ENCODE results near the gene DHX36.

Gene DHX36

DNA sequence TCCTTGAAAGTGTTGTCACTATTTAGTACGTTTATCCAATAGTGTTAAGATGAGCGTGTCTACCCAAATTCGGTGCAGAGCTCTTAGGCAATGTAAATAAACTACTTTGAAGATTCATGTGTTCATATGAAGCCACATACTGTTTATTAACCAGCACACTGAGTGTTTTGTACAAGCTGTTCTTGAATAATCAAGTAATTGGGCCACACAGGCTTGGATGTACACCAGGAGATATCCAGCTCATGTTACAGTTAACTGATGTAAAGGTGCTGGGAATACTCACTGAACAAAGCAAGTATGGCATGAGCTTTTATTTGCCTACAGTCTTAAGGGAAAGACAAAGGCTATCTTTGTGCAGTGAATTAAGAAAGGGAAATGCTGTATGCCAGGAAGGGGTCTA lies 632 bp upstream of the DHX36 start:
- no peak for DNase-seq (ENCODE audit: low spot score)
- in situ Hi-C loops (cut with MboI; ENCODE audit: low sequenced_read_pairs, unreplicated experiment) = loop anchor here (25.0 kb wide), 2 partner anchors 1012 to 1562 kb away; no protein-coding TSS in a partner anchor
- TF ChIP-seq, protein P1, sequence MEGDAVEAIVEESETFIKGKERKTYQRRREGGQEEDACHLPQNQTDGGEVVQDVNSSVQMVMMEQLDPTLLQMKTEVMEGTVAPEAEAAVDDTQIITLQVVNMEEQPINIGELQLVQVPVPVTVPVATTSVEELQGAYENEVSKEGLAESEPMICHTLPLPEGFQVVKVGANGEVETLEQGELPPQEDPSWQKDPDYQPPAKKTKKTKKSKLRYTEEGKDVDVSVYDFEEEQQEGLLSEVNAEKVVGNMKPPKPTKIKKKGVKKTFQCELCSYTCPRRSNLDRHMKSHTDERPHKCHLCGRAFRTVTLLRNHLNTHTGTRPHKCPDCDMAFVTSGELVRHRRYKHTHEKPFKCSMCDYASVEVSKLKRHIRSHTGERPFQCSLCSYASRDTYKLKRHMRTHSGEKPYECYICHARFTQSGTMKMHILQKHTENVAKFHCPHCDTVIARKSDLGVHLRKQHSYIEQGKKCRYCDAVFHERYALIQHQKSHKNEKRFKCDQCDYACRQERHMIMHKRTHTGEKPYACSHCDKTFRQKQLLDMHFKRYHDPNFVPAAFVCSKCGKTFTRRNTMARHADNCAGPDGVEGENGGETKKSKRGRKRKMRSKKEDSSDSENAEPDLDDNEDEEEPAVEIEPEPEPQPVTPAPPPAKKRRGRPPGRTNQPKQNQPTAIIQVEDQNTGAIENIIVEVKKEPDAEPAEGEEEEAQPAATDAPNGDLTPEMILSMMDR (IDR thresholded peaks at IDR 0.05; ENCODE audit: borderline replicate concordance, control extremely low read depth, extremely low read depth, insufficient read depth, missing control alignments) = no peak

DNA sequence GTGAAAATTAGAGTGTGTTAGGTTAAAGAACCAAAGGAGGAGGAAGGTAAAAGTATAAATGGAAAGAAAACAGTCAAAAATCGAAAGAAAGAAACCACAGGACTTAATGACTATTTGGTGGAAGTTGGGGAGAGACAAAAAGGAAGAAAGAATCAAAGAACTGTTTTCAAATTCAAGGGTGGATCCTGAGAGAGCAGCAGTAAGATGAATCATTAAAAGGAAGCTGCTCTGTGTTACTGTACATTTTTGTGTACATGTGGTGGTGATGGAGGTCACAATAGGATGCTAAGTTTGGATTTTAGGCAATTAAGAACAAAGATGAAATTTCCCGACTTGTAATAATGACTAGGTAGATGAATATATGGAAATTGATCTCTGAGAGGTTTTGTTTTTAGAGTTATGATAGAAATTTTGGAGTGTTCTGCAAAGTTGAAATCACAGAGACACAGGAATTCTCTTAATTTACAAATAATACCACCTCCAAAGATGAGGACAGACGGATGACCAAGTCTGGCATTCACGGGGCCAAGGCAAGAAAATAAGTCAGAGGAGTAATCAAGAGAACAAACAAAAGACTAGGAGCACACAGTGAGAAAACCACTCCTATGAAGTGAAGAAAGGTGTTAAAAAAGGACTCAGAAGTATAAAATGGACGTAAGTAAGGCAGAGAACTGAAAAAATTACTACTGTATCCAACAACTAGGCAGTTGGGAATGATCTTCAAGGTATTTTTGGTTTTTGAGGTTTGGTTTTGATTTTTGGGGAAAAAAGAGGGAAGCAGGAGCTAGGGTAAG lies 7.1 kb downstream of the DHX36 start:
- in situ Hi-C loops (cut with MboI; ENCODE audit: low sequenced_read_pairs, unreplicated experiment) = loop anchor here (25.0 kb wide), 1 partner anchor 1570 kb away; no protein-coding TSS in a partner anchor

DNA sequence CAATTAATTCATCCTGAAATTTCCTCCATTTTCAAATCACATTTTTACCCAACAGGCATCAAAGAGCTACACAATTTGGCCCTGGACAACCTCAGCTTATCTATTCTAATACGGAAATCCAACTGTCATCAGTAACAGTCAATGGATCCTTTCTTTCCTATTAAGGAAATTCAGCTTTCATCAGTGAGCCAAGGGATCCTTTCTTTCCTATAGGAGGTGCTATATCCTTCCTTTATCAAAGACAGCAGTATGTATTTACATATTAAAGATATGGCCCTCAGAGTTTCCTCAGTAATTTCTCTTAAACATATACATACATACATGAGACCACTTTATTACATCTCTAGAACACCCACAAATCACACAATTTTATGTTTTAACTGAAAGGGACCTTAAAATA lies 10.1 kb downstream of the DHX36 start:
- TF ChIP-seq, protein P1 (IDR thresholded peaks at IDR 0.05; ENCODE audit: borderline replicate concordance, control extremely low read depth, extremely low read depth, insufficient read depth, missing control alignments) = no peak
- in situ Hi-C loops (cut with MboI; ENCODE audit: low sequenced_read_pairs, unreplicated experiment) = loop anchor here (25.0 kb wide), 1 partner anchor 1573 kb away; no protein-coding TSS in a partner anchor
- DNase-seq (ENCODE audit: low spot score) = no peak

More for the DNA sequence above, 7.1 kb downstream of the DHX36 start:
- DNase-seq (ENCODE audit: low spot score) = no peak
- TF ChIP-seq, protein P1 (IDR thresholded peaks at IDR 0.05; ENCODE audit: borderline replicate concordance, control extremely low read depth, extremely low read depth, insufficient read depth, missing control alignments) = no peak

DNA sequence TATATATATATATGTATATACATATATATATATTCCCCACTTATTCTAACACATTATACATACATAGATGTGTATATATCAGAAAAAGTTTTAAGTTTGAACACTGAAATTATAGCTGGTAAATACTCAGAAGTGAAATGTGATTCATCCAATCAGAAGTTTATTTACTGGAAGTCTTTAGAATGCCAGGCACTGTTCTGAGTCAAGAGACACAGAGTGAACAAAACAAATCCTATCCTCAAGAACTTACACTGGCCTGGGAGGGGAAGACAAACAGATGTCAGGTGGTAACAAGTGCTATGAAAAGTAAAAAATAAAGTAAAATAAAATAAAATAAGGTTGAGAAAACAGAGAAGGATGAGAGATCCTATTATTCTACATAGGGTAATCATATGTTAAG lies 13.4 kb downstream of the DHX36 start:
- in situ Hi-C loops (cut with MboI; ENCODE audit: low sequenced_read_pairs, unreplicated experiment) = loop anchor here (25.0 kb wide), 1 partner anchor 1576 kb away; no protein-coding TSS in a partner anchor
- TF ChIP-seq, protein P1 (IDR thresholded peaks at IDR 0.05; ENCODE audit: borderline replicate concordance, control extremely low read depth, extremely low read depth, insufficient read depth, missing control alignments) = no peak
- DNase-seq (ENCODE audit: low spot score) = no peak

- TF ChIP-seq, protein P1 (IDR thresholded peaks at IDR 0.05; ENCODE audit: borderline replicate concordance, control extremely low read depth, extremely low read depth, insufficient read depth, missing control alignments) = no peak
- in situ Hi-C loops (cut with MboI; ENCODE audit: low sequenced_read_pairs, unreplicated experiment) = loop anchor here (25.0 kb wide), 1 partner anchor 1580 kb away; no protein-coding TSS in a partner anchor
- DNase-seq (ENCODE audit: low spot score) = no peak
These were observed 16.9 kb downstream of the DHX36 start for GRCh38 chr3:154307363-154307762.

- in situ Hi-C loops (cut with MboI; ENCODE audit: low sequenced_read_pairs, unreplicated experiment) = loop anchor here (25.0 kb wide), 1 partner anchor 1582 kb away; no protein-coding TSS in a partner anchor
- no peak for DNase-seq (ENCODE audit: low spot score)
- TF ChIP-seq, protein P1 (IDR thresholded peaks at IDR 0.05; ENCODE audit: borderline replicate concordance, control extremely low read depth, extremely low read depth, insufficient read depth, missing control alignments) = no peak
These were observed 19.4 kb downstream of the DHX36 start for GRCh38 chr3:154304936-154305335.
